Embryonic facial prominence (tissue), 1 donor: ENCODE measurements around the gene WIPF1.
"Not testable (repeated sequence)": the region's sequence is repeated elsewhere in the genome, so short reads cannot be mapped to it uniquely, and the experiment has no call there.

Source experiments
- DNase-seq: peaks from one replicate; pipeline ENCODE4 v3.0.0-alpha.2; 2016; ENCODE audit errors: extremely low spot score

WIPF1 gene

DNA sequence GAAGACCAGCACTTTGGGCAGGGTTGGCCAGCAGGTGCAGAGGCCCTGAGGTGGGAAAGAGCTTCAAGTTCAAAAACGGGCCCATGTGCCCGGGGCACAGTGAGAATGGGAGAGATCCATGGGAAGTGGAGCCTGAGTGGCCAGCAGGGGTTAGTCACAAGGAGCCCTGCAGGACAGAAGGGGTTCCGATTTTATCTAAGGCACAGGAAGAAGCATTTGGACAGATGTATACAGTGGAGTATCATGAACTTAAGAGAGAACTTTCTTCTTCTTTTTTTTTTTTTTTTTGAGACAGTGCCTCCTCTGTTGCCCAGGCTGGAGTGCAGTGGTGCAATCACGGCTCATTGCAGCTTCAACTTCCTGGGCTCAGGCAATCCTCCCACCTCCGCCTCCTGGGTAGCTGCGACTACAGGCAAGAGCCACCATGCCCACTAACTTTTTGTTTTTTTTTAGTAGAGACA lies 24.0 kb downstream of the WIPF1 start:
- DNase-seq: no peak

GRCh38 chr2:174572556-174572955 lies 25.0 kb downstream of the WIPF1 start:
- DNase-seq: no peak

GRCh38 chr2:174571669-174572323 lies 25.8 kb downstream of the WIPF1 start:
- DNase-seq: no peak

- no peak for DNase-seq
These were observed 27.2 kb downstream of the WIPF1 start for GRCh38 chr2:174570318-174570958.

DNA sequence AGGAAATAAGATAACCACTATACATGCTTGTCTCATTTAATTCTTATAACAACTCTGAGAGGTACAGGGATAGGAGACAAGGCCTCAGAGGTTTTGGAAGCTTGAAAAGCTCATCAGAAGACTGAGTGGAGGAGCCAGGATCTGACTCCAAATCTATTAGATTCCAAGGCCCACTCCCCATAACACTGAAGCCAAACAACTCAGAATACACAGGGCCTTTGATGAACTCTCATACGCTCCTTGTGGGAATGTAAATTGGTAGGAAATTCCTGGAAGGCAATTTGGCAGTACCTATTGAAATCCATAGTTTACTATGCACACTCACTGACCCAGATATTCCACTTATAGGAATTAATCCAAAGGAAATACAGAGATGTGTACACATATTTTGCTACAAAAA lies 27.9 kb downstream of the WIPF1 start:
- no peak for DNase-seq

- DNase-seq: no peak
These were observed 29.2 kb downstream of the WIPF1 start for GRCh38 chr2:174568425-174568824.

DNA sequence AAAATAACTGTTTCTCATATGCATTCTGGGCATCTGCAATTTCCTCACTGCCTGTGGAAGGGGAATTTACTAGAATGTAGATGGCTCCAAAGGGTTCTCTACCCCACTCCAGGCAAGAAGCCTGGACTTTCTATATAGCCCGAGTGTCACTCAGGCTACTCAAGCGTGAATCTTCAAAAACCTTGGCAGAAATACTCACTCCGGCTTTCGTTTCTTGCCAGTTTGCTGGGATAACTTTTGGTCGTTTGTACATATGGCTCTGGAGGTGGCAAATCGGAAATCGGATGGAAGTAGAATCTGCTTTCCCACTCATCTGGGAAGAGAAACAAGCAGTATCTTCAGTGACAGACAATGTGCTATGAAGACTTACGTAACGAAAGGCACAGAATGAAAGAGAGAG lies 30.7 kb downstream of the WIPF1 start:
- no peak for DNase-seq

DNA sequence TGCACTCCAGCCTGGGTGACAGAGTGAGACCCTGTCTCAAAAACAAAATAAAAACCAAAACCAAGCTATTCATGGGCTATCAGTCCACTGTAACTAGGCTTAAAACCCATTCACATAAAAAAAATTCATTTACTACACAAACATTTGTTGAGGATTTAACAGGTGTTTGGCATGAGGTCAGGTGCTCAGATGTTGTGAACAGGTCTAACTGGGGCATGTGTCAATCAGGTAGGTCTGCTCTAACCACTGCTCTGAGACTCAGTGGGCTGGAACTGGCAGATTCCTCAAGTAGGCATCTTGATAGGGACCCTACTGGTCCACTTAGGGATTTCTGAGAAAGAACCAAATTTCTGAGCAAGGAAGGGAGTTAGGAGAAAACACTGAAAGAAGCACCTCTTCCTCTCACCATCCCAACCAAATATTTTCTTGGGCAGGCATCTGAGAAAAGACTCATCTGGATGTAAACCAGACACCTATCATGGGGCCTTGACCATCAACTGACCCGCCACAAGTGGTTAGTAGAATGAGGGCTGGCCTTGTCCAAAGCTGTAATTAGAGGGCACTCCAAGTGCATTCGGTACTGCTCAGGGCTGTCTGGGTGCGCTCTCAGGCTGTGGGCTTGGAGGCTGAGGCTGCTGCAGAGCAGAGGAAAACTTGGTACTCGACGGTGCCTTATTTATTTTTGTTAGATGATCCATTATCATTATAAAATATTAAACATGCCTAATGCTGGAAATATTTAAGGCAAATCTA lies 33.9 kb downstream of the WIPF1 start:
- no peak for DNase-seq

GRCh38 chr2:174561972-174562370 lies 35.6 kb downstream of the WIPF1 start:
- DNase-seq: no peak

- peak; percentile 39 for DNase-seq
These were observed 36.2 kb downstream of the WIPF1 start for GRCh38 chr2:174561283-174561971.

GRCh38 chr2:174560737-174561136 lies 36.9 kb downstream of the WIPF1 start:
- no peak for DNase-seq

GRCh38 chr2:174555998-174556397 lies 41.6 kb downstream of the WIPF1 start:
- DNase-seq: no peak

DNA sequence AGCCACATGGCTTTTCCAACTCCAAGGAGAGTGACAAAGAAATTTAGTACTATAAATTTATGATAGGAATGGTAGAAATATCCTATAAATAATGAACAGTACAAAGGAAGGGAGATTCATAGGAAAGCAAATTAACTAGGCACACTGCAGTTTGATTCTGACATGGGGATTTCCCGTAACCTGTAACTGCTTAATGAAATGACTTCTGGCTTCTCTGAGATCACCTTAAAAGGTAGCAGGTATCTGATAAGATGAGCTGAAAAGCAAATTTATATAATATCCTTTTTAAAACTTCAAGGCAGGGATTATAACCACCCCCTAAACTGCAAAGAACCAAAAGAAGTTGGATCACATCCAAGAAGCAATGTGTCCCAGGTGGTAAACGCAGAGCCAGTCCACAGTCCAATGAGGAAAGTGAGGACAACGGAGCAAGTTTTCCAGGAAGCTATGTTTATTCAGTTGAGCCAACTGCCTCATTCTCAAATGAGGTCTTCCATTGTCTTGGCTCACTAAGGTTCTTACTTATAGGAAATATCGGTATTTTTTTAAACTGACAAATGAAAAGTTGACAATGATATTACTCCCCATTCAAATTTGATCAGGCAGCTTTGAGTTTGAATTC lies 43.0 kb downstream of the WIPF1 start:
- no peak for DNase-seq

GRCh38 chr2:174553811-174554493 lies 43.7 kb downstream of the WIPF1 start:
- DNase-seq: no peak

DNA sequence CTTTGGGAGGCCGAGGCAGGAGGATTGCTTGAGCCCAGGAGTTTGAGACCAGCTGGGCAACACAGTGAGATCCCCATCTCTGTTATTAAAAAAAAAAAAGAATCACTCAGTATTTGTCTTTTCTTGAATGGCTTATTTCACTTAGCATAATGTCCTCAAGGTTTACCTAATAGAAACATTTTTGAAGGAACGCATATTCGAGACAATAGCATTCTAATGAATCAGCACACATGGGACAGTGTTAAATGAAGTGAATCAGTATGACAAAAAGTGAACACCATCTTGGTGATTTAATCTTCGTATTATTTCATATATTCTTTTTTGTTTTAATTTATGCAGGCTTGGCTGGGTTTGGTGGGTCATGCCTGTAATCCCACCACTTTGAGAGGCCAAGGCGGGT lies 44.7 kb downstream of the WIPF1 start:
- DNase-seq: no peak

GRCh38 chr2:174551697-174552096 lies 45.9 kb downstream of the WIPF1 start:
- no peak for DNase-seq

DNA sequence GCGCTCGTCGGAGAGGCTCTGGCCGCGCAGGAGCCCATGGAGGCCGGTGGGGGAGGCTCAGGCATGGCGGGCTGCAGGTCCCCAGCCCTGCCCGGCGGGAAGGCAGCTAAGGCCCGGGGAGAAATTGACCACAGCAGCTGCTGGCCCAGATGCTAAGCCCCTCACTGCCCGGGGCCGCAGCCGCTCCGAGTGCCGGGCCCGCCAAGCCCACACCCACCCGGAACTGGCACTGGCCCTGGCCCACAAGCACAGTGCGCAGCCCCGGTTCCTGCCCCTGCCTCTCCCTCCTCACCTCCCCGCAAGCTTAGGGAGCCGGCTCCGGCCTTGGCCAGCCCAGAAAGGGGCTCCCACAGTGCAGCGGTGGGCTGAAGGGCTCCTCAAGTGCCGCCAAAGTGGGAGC lies 49.0 kb downstream of the WIPF1 start:
- DNase-seq: not testable (repeated sequence)

GRCh38 chr2:174548021-174548420 lies 49.6 kb downstream of the WIPF1 start:
- not testable (repeated sequence) for DNase-seq

DNA sequence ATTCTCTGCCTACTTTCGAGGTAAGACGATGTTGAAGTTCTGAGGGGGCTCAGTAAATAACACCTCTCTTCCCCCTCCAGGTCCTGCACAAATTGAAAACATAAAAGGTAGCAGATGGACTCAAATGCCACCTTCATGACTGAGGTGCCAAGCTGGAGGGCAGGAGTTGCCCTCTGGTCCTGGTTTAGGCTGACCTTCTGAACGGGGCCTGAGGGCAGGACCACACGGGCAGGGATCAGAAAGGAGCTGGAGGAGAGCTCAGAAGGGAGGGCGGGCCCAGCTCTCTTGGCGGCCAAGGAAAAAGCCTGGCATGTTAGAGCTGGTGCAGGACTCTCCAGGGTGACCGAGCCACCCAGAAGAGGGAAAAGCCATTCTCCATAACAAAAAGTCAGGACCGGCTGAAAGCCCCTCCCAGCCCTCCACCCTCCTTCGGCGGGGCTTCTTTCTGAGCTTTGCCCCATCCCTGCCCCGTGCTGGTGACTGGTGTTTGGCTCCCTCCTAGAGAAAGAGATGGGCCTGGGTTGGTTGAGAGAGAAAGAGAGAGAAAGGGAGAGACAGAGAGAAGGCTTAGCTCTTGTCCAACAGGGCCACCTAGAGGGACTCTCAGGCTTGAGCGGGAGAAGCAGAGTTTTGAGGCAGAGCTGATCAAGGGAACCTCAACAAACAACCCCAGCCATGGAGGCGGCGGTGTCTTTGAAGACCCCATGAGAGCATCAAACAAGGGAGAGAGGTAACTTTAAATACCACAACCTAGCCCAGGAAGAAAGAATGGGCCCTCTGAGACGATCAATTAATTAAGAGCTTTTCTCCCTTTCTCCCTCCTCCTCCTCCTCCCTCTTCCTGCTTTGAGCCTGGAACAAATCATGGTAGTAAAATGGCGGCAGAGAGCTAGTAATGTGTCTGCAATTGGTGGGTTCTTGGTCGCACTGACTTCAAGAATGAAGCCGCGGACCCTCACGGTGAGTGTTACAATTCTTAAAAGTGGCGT lies 50.8 kb downstream of the WIPF1 start:
- DNase-seq: no peak

GRCh38 chr2:174545240-174545639 lies 52.4 kb downstream of the WIPF1 start:
- no peak for DNase-seq
